ENCODE results near the gene ZNF883.
"Not testable (repeated sequence)": the region's sequence is repeated elsewhere in the genome, so short reads cannot be mapped to it uniquely, and the experiment has no call there.

The ZNF883 gene

DNA sequence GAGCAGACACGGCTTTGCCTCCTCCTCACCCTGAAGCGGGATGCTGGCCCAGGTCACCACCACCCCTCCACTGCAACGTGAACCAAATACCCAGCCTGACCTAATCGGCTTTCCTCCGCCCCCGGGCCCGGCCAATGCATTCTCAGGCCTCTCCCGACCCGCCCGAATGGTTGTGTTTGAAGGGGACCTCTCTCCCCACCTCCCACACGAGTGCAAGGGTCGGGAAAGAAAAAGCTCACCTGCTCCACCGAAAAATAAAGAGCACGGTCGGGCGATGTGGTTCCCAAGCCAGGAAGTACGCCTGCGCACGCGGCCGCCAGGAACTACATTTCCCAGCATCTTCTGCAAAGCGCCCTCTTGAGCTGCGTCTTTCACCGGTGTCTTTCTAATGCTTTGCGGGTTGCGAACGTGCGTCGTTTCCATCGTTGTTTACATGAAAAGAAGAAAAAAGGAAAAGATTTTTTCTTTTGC is at the start of gene ZNF883:
TSS of gene ZNF883 (minus strand) at position 282 of the 471 bp plus-strand sequence.
- DNase-seq = peak; percentile 32

GRCh38 chr9:113061072-113061850 is 49.3 kb upstream of the ZNF883 start:
- not testable (repeated sequence) for DNase-seq

DNA sequence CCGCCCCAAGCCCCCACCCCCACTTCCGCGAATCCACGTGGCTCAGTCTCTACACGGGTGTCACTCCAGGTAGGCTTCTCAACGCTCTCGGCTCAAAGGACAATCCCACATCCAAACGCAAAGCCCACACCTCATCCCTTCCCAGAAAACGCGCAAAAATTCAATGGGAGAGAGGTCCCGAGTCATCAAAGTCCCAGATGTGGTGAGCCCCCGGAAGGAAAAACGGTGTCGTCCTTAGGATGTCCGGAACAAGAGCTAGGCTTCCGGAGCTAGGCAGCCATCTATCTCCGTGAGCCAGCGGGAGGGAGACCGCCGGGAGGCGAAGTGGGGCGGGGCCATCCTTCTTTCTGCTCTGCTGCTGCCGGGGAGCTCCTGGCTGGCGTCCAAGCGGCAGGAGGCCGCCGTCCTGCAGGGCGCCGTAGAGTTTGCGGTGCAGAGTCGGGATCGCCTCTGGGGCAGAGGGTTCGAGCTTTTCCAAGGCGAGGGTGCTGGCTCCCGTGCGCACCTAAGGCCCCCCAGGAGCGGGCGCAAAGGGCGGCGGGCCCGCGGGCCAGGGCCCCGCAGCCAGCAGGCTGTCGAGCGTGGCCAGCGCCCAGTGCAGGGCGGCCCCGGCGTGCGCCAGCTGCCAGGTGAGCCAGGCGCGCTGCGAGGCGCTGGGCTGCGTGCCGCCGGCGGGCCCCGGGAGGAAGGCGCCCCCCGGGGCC is 47.7 kb upstream of the ZNF883 start:
- not testable (repeated sequence) for DNase-seq

- DNase-seq = no peak
Observed at GRCh38 chr9:113057193-113057592, 45.2 kb upstream of the ZNF883 start.

DNA sequence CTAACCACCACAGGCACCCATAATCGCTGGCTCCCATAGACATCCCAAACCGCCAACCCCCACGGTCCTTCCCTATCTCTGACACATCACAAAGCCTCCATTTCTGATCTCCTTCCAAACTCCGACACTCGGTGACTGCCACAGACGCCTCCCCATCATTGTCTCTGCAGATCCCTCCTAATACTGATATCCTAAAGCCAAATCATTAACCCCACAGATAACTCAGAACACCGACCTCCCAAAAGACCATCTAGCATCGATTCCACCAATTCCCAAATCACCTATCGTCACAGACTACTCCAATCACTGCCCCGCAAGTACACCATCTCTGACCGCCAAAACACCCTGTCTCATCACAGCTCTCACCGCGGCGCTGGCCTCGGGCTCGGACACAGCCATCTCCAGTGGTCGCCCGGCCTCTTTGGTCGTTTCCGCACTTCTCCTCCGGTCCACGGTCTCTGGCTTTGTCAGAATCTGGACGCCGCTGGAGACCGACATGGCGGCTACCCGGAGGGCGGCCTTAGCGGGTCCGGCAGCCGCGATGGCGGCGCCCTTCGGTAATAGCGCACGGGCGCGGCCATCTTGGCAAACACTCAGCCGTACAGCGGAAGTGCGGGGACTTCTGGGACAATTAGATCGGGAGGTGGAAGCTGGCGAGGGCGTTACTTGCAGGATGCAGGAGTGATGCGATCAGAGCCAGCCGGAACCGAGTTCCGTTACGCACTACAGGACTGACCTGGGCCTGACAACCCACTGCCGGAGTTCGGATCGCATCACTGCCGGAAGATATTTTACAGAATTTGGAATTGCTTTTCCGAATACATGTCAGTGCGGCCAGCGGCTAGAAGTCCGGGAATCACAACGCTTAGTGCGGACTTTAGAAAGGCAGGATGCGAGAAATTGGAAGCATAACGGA is 44.5 kb upstream of the ZNF883 start, which contains the start of gene ZFP37:
TSS of gene ZFP37 (minus strand) at position 534 of the 916 bp plus-strand sequence. CDS start at position 498, 36 bp downstream.
- peak; percentile 92 for DNase-seq

DNA sequence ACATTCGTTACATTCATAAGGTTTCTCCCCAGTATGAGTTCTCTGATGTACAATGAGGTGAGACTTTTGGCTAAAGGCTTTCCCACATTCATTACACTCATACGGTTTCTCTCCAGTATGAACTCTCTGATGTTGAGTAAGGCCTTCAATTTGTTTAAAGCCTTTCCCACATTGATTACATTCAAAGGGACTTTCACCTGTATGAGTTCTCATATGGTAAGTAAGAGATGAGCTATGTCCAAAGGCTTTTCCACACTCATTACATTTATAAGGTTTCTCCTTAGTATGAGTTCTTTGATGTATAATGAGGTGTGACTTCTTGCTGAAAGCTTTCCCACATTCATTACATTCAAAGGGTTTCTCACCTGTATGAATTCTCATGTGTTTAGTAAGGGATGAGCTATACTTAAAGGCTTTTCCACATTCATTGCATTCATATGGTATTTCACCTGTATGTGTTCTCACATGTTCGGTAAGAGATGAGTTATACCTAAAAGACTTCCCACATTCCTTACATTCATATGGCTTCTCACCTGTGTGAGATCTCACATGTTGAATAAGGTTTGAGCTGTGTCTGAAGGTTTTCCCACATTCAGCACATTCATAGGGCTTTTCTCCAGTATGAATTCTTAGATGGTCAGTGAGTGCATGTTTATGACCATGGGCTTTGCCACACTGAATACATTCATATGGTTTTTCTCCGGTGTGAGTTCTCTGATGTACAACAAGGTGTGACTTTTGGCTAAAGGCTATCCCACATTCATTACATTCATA is 31.1 kb upstream of the ZNF883 start:
- no peak for DNase-seq

GRCh38 chr9:113026200-113026599 is 14.2 kb upstream of the ZNF883 start:
- DNase-seq = no peak

- DNase-seq = no peak
Observed at GRCh38 chr9:113018247-113018646, 6.3 kb upstream of the ZNF883 start.

DNA sequence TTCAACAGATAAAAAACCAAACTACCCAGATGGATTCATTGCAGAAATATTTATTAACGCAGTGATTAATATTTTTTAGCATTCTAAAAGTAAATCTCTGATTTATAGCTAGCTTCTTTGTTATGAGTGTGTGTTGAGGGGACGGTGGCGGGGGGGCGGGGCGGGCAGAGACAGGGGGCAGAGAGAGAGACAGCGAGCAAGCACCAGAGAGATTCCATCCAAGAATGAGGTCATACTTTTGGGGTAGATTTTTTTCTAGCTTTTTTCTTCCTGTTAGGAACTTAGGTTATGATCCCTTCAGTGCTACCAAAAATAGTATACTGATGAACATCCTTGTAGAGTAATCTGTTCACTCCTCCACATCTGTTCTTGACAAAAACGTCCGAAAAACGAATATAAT is 500 bp upstream of the ZNF883 start:
- no peak for DNase-seq

GRCh38 chr9:113005777-113006176 is 6.2 kb downstream of the ZNF883 start:
- no peak for DNase-seq

DNA sequence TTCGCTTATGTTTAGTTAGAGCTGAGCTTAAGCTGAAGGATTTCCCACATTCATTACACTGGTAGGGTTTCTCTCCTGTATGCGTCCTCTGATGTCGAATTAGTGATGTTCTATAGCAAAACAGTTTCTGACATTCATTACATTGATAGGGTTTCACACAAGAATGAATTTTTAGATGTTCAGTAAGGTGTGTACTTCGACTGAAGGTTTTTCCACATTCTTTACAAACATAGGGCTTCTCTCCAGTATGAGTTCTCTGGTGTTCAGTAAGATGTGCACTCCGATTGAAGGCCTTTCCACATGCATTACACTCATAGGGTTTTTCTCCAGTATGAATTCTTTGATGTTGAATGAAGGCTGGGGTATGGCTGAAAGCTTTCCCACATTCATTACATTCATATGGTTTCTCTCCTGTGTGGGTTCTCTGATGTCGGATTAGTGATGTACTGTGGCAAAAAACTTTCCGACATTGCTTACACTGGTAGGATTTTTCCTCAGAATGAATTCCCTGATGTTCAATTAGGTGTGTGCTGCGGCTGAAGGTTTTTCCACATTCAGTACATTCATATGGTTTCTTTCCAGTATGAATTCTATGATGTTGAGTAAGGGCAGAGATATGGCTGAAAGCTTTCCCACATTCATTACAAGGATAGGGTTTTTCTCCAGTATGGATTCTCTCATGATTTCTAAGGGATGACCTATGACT is 14.6 kb downstream of the ZNF883 start:
- DNase-seq = no peak

DNA sequence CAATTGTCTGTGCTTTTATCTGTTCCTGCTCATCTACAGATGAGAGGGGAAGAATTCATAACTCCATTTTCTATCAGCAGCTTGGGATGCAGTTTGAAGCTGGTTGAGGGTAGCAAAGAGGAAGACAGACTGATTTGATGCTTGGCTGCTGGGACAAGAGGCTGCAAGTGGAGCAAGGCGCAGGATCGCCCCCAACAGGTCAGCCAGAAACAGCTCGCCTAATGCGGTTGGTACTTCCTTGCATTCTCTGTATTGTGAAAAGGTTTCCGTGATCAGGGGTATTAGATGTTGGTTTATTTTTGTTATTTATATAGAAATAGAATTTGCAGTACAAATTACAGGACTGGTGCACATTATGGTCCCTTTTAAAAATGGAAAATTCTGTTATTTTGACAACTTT is 40.6 kb downstream of the ZNF883 start:
- DNase-seq = peak; percentile 21

DNA sequence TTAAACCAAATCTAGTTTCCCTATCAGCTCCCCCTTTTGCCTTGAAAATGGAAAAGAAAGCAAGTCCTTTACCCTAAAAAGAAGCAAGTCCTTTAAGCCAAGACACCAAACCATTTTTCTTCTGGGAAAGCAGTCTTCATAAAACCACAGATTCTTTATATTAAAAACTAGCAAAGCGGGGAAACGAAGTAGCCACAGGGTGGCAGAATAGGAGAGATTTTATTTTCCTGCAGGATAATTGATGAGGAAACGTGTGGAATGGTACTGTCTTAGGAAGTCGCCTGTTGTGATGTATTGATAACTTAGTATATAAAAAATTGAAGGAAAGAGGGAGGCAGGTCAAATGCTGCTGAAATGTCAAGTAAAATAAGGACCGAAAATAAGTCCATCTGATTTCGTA is 41.1 kb downstream of the ZNF883 start:
- DNase-seq = peak; percentile 48

- DNase-seq = no peak
Observed at GRCh38 chr9:112969730-112970129, 42.3 kb downstream of the ZNF883 start.

DNA sequence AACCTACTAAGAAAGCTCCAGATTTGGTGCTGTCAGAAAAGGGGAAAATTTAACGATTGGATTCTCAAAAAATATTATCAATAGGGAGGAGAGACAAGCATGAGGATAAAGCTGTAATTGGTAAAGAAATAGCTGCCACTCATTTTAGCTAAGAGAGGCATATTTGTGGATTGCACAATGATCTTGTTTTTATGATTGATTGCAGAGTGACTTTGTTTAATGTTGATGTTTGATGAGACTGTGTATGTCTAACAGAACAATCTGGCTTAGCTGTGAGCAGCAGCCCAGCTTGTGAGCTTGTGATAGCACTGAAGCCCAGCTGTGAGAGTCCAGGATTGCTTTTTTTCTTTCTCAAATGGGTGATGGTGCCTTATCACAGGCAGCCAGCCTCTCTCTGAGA is 56.4 kb downstream of the ZNF883 start:
- DNase-seq = no peak

DNA sequence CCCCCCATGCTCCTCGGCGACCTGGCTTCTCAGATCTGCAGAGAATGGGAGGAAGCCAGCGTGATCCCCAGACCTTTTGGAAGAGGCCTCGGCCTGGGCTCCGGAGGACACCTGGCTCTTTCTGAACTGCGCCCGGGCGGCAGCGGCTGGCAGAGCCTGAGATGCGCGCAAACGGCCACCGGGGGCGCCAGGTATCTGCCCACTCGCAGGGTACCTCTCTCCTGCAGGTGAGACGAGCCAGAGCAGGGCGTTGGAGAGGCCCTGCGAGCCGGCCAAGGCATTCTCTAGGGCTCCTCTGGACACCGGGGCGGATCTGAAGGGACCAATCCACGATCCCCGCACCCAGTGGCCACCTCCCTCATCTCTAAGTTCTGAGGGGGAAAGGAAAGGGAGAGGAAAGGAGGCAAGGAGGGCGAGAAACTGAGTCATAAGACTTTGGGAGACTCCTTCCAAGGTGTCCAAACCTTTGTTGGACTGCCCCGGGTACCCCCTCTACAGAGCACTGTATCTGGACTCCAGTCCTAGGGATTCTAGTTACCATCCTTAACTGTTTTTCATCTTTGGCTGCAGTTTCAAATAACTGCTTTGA is 66.3 kb downstream of the ZNF883 start:
- DNase-seq = no peak

- no peak for DNase-seq
Observed at GRCh38 chr9:112939418-112939817, 72.6 kb downstream of the ZNF883 start.

GRCh38 chr9:112933696-112934095 is 78.3 kb downstream of the ZNF883 start:
- no peak for DNase-seq

DNA sequence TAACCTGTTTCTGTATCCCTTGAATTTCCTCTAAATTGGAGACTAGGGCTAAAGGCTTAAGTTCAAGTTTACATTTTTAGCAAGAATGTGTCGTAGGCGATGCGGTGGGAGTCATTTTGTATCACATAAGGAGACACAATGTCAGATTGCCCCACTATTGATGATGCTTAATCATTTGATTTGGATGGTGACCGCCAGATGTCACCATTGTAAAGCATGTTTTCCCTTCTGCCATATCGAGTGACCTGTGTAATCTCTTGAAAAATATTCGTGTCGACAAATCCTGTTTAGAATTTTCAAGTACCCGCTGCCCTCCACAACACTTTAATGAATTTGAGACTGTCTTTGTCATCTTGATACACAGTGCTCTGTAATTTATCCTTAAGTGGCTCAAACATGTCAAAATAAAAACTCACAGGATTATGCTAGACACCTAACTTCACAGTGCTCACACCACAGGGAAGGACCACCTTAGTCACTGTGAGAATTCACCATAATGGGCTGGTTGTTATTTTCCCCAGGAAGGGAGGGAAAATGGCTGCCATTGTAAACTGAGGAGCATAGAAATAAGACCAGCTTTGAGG is 86.8 kb downstream of the ZNF883 start:
- DNase-seq = peak; percentile 43

- no peak for DNase-seq
Observed at GRCh38 chr9:112921549-112921948, 90.4 kb downstream of the ZNF883 start.

GRCh38 chr9:112917987-112918362 is 94.0 kb downstream of the ZNF883 start:
- DNase-seq = no peak
